Measurements from ENCODE around the gene AANAT.

AANAT gene

GRCh38 chr17:76442341-76443338 lies 24.8 kb upstream of the AANAT start:
- DNase-seq = no peak

GRCh38 chr17:76444518-76445311 lies 22.7 kb upstream of the AANAT start:
- DNase-seq = no peak

DNA sequence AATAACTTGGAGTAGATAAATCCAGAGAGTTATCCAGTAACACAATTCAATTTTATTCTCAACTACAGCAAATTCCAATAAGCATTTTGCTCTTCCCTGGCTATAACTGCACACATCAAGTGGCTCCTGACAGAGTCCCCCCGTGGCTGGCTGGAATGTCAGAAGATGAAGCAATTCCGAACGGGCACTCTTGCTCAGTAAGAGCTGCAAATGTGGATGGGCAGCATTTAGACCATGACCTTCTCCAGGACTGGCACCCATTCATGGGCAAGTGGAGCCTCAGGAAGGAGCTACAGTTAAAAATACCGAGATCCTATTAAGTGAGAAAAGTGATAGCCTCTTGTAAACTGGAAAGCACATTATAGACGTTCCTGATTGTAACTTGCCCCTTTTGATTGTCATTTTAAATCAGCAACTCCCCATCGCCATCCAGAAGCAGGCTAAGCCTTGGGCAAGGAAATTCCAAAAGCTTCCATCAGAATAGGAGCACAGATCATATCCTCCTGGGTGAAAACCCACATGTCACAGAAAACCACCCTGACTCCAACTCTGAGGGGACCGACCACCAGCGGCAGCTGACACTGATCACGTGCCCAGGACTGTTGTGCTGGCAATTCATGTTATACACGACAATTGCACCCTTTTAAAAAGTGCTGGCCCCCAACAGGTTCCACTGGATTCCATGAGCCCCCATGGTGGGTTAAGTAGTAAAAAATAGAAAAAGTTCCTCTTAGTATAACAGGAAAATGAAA lies 21.5 kb upstream of the AANAT start:
- no peak for DNase-seq

DNA sequence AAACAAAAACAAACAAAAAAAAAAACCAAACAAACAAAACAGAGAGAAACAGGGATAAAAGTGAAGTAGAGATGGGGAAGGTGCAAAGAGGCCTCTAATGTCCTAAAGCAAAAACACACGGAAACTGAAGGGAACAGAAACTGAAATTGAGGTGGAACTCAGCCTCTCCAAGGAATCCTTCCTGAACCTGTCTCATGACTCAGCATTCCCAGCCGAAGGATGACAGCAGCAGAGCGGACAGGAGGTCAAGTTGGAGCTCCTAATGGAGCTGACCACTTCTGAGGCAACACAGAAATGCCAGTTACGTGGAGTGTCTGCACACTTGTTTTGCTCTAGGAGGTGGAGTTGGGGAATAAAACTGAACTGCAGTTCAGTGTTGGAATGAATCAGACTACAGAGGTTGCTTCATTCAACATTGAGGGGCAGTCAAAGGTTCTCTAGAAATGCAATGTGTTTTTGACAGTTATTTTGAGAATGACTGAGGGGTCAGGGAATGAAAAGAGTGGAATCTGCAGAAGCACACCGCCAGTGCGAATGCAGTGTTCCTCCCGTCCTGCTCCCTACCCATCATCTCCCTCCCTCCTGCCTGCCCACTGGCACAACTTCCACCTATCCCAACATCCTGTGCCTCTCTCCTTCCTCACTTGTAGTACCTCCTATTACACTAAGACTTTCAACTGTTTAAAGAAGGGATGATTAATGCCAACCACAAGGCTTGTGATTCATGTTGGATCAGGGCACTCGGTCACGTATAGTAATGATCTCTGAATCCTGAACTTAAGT lies 20.8 kb upstream of the AANAT start:
- DNase-seq = no peak

GRCh38 chr17:76447931-76448652 lies 19.3 kb upstream of the AANAT start:
- DNase-seq = no peak

GRCh38 chr17:76449126-76449525 lies 18.3 kb upstream of the AANAT start:
- DNase-seq = no peak

DNA sequence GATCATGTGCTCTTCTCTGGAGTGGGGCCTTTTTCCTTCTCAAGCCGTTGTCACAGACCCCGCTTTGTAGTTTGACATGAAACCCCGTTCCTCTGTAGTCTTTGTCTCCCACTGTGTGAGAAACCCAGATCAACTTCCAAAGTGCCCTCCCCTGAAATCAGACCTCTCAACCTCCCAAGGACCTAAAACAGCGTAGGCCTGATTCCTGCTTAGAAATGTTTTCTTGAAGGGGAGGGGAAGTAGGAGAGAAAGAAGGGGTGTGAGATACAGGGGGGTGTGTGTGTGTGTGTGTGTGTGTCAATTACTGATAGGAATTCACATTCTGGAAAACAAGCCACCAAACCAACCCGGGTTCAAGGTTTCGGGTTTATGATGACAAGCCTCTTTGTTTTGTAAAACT lies 15.9 kb upstream of the AANAT start:
- no peak for DNase-seq

- no peak for DNase-seq
These were observed 15.2 kb upstream of the AANAT start for GRCh38 chr17:76452127-76452659.

GRCh38 chr17:76452660-76453430 lies 14.6 kb upstream of the AANAT start, which contains the start of gene UBE2O:
TSS of gene UBE2O (minus strand) at chr17:76453152. CDS start at chr17:76453141, 11 bp downstream.
- DNase-seq = peak; percentile 90

DNA sequence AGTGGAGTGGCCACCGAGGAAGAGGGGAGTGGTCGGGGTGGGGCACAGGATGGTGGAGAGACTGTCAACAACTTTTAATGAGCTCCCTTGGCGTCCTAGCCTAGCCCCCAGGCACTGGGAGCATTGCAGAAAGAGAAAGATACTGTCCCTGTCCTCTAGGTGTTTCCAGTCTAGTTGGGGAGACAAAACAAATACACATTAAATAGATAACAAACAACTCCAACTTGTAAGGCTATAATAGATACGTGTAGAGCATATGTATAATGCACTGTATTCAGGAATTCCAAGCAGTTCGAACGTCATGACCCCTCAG lies 14.0 kb upstream of the AANAT start:
- DNase-seq = no peak

DNA sequence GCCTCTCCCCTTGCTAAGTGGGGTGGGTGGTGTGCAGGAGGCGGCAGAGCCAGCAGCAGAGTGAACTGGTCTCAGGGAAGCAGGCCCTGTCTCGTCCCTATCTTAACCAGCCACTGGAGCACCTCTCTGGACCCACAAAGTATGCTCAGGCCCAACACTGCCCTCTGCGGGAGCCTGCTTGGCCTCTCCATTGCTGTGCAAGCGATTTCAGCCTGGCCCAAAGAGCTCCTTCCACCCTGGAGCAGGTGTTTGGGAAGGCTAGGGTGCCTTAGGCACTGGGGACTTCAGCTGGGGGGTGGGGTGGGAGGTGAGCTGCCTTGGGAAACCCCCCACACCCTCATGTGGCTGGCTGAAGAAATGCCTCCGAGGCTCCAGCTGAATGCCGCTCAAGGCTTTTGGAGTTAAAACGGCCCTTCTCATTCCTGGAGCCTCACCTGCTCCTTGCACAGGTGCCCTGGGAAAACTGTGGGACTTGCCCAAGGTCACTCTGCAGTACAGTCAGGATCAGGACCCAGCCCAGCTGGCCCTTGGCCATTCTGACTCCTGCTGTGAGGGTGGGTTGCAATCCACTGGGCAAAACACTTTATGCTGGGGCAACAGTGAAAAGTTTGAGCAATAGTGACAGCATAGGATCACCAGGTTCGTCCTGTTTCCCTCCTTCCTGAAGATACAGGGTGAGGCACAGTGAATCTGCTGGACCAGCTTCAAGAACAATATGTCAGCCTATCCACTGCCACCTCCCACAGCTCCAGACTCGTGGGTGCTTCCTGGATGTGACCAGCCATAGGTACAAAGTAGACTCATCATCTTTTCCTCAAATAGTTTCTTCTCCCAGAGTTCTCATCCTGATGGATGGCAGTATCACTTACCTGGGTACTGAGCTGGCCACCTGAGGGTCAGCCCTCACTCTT lies 8.6 kb upstream of the AANAT start:
- no peak for DNase-seq

DNA sequence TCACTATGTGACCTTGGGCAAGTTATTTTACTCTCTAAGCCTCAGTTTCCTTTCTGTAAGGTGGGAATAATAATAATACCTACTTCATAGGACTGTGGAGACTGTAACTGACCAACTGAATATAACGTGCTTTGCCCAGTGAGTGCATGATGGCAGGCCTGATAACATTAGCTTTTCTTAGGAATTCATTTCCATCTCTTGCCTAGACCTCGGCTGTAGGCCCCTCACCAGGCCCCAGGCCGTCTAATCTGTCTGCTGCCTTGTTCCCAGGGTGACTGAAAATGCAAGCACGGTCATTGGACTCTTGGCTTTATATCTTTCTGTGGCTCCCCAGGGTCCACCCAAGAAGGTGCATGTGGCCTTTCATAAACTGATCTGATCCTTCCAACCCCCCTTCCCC lies 7.7 kb upstream of the AANAT start:
- no peak for DNase-seq

- no peak for DNase-seq
These were observed 5.4 kb upstream of the AANAT start for GRCh38 chr17:76461765-76462555.

DNA sequence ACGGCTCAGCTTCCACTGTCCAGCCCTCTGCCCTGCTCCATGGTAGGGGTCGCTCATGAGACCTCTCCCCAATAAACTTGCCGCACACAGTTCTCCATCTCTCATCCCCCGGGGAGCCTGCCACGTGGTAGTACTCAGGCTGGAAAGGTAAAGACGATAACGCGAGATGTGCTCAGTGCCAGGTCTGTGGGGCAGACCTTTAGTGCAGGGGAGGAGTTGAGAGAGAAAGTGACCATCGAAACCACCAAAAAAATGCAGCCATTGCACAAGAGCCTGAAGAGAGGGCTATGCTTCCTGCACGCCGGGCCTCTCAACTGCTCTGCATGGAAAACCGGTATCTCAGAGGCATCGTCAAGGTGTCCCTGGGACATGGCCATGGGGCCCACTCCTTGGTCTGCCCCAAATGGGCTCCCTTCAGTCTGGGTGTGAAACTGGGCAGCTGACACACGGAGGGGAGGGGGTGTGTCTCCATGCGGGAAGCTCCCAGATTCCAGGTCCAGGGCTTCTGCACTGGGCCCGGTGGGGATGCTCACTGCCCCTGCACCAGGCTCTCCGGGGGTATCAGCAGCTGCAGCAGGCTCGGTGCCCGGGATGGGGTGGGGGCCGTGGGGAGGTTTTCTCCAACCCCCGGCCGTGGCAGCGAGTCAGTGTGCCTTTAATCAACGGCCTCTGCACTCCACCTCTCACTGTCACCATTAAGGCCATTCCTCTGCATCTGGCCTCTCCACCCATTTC lies 4.7 kb upstream of the AANAT start:
- DNase-seq = no peak

- no peak for DNase-seq
These were observed 650 bp upstream of the AANAT start for GRCh38 chr17:76466775-76467130.

DNA sequence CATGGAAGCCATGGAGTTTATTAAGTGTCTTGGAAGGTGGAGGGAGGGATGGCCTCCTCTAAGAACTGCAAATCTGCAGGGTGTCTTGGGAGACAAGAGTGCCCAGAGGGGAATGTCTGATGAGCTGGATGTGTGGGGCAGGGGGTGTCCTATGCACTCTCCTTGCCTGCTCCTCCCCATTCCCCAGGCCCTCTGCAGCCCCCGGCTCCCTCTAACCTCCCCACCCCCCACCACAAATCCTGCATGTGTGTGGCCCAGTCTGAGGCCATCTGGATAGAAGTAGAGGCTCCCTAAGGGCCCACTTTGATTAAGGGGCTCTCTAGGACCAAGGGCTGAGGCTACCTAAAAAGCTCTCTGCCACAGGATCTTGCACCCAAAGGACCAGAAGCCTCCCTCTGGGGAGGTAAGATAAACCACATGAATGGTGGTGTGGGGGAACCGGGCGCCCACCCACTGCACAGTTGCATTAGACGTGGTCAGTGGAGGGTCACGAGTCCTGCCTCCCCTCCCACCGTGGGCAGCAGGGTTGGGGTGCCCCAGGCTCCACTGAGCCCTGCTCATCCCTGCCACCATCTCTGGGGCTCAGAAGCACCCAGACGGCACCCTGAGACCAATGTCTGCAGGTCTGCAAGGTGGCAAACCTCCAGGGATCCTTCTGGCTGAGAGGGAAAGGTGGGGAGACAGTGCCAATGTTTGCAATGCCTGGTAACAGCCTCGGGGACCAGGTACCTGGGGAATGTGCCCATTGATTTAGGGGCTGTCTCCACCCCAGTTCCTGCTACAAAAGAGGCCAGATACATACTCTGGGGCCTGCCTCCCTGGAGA lies 618 bp downstream of the AANAT start:
- DNase-seq = no peak

GRCh38 chr17:76468634-76469010 lies 1.2 kb downstream of the AANAT start:
- no peak for DNase-seq

Measured in right hindlimb (tissue), 1 donor.